Right lobe of liver (tissue), 6 donors: ENCODE data around the gene DIP2C. TPM values are rescaled to one million over a fixed set of nuclear protein-coding genes. Genes with fewer than 3 reads are reported as not detected.
A peak's percentile ranks its signal among the peaks of the same experiment; 100 is the strongest.

Experiments used
- ATAC-seq, 4 donors: fragments of 200-7000 bp; cut with Tn5 transposase; one replicate each; pipeline ENCODE4 v1.9.1; 2020; ENCODE audit warnings: mild to moderate bottlenecking in 4 of 4, moderate library complexity in 4 of 4
- DNase-seq, 3 donors: peaks; one replicate each; pipeline ENCODE4 v3.0.0-alpha.2; 2020
- H3K27ac ChIP-seq, 3 donors: fragments of 200-600 bp; one replicate each; pipeline ENCODE4 v1.8.0; 2022
- H3K27me3 ChIP-seq, 2 donors: fragments of 200-600 bp; one replicate each; pipeline ENCODE4 v1.8.0; 2022
- H3K36me3 ChIP-seq, 4 donors: fragments of 200-600 bp; sonication (generic) in 1 of 4; one replicate each; pipeline versions ENCODE4 v1.5.1 to v1.8.0; 2017 to 2022; ENCODE audit warnings: control low read depth in 1 of 4
- H3K4me1 ChIP-seq, 4 donors: fragments of 200-600 bp; sonication (generic) in 1 of 4; one replicate each; pipeline versions ENCODE4 v1.5.1 to v1.8.0; 2017 to 2022; ENCODE audit warnings: control low read depth in 1 of 4
- H3K4me3 ChIP-seq, 3 donors: fragments of 200-600 bp; one replicate each; pipeline ENCODE4 v1.8.0; 2022
- H3K9me3 ChIP-seq, 4 donors: fragments of 200-600 bp; sonication (generic) in 1 of 4; one replicate each; pipeline versions ENCODE4 v1.5.1 to v1.8.0; 2017 to 2022; ENCODE audit warnings: control low read depth in 1 of 4
- CTCF ChIP-seq, 4 donors: fragments of 200-600 bp in 3 of 4; fragments of 450-650 bp in 1 of 4; IDR thresholded peaks; one replicate each; pipeline versions ENCODE4 v1.5.1 to v1.8.0; 2016 to 2022; ENCODE audit warnings: antibody characterized with exemption in 4 of 4, mild to moderate bottlenecking in 2 of 4
- POLR2A ChIP-seq: fragments of 450-650 bp; IDR thresholded peaks from one replicate; pipeline ENCODE4 v1.6.1; 2017; ENCODE audit warnings: antibody characterized with exemption, mild to moderate bottlenecking
- WGBS: methylation state at CpG from one replicate; pipeline ENCODE4 v1.1.6; 2018; ENCODE audit warnings: low coverage, low lambda C conversion rate; ENCODE audit not compliant: insufficient coverage; ENCODE audit errors: missing lambda C conversion rate; 5-methylcytosine and 5-hydroxymethylcytosine counted together
- intact Hi-C, 2 donors: fragments of 100-400 bp; cut with DNase I; formaldehyde crosslinking; loops; one replicate each; pipeline versions ENCODE4 v1.11.2 to v1.14.1; 2022
- total RNA-seq, 6 experiments: library from RNA; depleted of rRNA in 2 of 6; stranded (reverse); fragments of >200 nt in 2 of 6; fragmentation: NEBNext Ultra II Directional in 3 of 6; extraction: Animal tissue kit (Norgen Biotek cat#: 25700) in 3 of 6; gene quantifications; one replicate each; pipeline versions ENCODE4 v1.1.0 to v1.2.4, GENCODE V29; 2016 to 2023
- donor health status: DM: no; HTN: yes; CAD: no.
- donor health status: DM: no; HTN: no; CAD: no.
- donor health status: DM: no; HTN: no; CAD: no.
- donor health status: DM: no; HTN: yes; CAD: no.
- donor health status: DM: no; HTN: yes; CAD: no.

The DIP2C gene
- total RNA-seq, 6 experiments from 2014 or later, result 8.0 to 13.5 (median 11.7) TPM

DNA sequence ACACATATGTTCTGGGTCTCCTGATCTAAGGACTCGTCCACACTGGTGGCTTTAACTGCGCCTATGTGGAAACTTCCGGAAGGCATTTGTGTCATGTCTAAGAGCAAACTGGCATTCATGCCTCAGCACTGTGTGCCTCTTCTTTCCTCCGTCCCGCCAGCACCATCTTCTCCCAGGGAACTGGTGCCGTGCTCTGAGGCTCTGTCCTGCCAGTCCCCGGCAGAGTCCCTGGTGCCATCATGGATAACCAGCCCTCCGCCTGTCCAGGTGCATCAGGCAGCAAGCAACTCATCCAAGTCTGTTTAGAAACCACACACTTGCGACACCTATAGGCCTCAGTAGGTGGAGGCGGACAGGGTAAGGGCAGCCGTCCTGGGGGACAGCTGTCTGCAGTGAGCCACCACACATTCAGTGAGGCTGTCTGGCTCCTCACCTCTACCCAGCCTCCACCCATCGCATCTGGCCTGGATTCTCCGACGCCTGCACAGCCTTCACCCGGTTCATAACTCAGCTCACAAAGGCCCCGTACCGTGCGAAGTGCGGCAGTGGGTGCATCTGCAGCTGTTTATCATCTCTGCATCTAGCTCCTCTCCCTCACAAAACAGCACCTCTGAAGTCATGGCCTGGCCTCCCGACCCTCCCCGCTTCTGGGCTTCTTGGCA lies 162.7 kb downstream of the DIP2C start:
- TF ChIP-seq POLR2A (no peak), CTCF (IDR thresholded peaks at IDR 0.05) (no peak)

DNA sequence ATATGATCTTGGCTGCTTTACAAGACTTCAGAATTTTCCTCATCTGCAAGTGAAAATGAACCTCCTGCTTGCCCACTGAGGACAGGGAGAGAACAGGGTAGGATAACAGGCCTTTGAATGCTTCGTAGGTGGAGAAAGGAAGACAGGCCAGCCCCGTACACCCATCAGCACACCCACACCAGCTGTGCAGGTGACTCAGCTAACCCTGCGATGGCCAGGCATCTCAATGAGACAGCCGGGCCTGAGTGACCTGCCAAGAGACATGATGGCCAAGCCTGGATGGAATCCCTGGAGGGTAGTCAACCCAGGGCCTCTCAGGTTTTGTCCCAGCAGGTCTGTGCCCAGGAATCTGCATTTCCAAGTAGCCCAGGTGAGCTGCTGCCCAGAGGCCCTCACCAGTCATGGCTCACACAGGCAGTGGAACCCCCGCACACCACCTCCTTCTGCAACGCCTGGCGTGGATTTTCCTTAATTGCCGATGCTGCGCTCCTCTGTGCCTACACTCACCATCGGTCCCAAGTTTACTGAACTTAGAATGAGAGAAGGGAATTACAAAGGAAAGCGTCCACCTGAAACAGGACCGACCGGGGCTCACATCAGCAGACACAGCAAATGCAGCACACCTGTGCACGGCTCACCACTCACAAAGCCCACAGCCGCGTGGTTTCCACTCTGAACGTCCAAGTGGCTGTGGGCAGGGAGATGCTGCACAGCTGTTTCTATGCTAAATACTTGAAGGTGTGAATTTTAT lies 163.7 kb downstream of the DIP2C start:
- Histone ChIP-seq H3K27me3 (no peaks in the 10 kb centered on the region), H3K27ac (no peak overlapping the region), H3K4me3 (no peak overlapping the region), H3K4me1 (no peaks in the 10 kb centered on the region), H3K36me3 (no peaks in the 10 kb centered on the region), H3K9me3 (no peaks in the 10 kb centered on the region)
- ATAC-seq (no peak), DNase-seq (no peak)
- intact Hi-C loops, result no loop called here
- WGBS, result 92% methylated on average over 9 of the region's 17 CpGs
- no peak for TF ChIP-seq CTCF (IDR thresholded peaks at IDR 0.05)
- no peak for TF ChIP-seq POLR2A

More for the DNA sequence above, 162.7 kb downstream of the DIP2C start:
- no peak overlapping the region for H3K27ac ChIP-seq
- no peak overlapping the region for H3K4me3 ChIP-seq
- intact Hi-C loops, result no loop called here
- DNase-seq (no peak), ATAC-seq (peak in 1 of 4 donors; percentile 10)
- no peaks in the 10 kb centered on the region for H3K36me3 ChIP-seq
- no peaks in the 10 kb centered on the region for H3K4me1 ChIP-seq
- H3K27me3 ChIP-seq, result no peaks in the 10 kb centered on the region
- 91% methylated on average over 17 of the region's 21 CpGs for WGBS
- no peaks in the 10 kb centered on the region for H3K9me3 ChIP-seq

- Histone ChIP-seq H3K9me3 (no peaks in the 10 kb centered on the region), H3K27me3 (no peaks in the 10 kb centered on the region), H3K27ac (no peak overlapping the region), H3K4me1 (no peaks in the 10 kb centered on the region), H3K36me3 (no peaks in the 10 kb centered on the region), H3K4me3 (no peak overlapping the region)
- DNase-seq, result no peak
- no peak for ATAC-seq
- intact Hi-C loops, result no loop called here
- no peak for TF ChIP-seq POLR2A
- TF ChIP-seq CTCF (IDR thresholded peaks at IDR 0.05), result no peak
- WGBS, result 83% methylated on average over 1 of the region's 8 CpGs
Measured at GRCh38 chr10:523925-524324, 165.5 kb downstream of the DIP2C start.

- ATAC-seq (no peak), DNase-seq (peak in 1 of 3 donors; percentile 42)
- H3K4me1 ChIP-seq, result no peaks in the 10 kb centered on the region
- no peak overlapping the region for H3K27ac ChIP-seq
- whole genome bisulfite sequencing, result 94% methylated on average over 6 of the region's 13 CpGs
- intact Hi-C loops, result no loop called here
- H3K36me3 ChIP-seq, result no peaks in the 10 kb centered on the region
- no peaks in the 10 kb centered on the region for H3K9me3 ChIP-seq
- no peaks in the 10 kb centered on the region for H3K27me3 ChIP-seq
- TF ChIP-seq POLR2A (no peak), CTCF (IDR thresholded peaks at IDR 0.05) (no peak)
- H3K4me3 ChIP-seq, result no peak overlapping the region
Measured at GRCh38 chr10:522350-522749, 167.1 kb downstream of the DIP2C start.
